WTC11 (cell line): ENCODE measurements around the gene XPO6. TPM values are rescaled to one million over a fixed set of nuclear protein-coding genes. Genes with fewer than 3 reads are reported as not detected.
A peak's percentile ranks its signal among the peaks of the same experiment; 100 is the strongest.

Experiments
- ATAC-seq: fragments of 200-7000 bp; cut with Tn5 transposase; 2 replicates; pipeline ENCODE4 v1.10.0; 2021; ENCODE audit warnings: mild to moderate bottlenecking, moderate library complexity
- CTCF ChIA-PET: fragments of 300-600 bp; sonication (Branson Sonifier 250); formaldehyde crosslinking; loops from one replicate; lab custom pipeline; 2021; ENCODE audit warnings: antibody characterized with exemption; lab: Charles Lee
- POLR2A ChIA-PET: fragments of 350-600 bp; sonication (Branson Sonifier 250); formaldehyde crosslinking; loops from one replicate; lab custom pipeline; 2021; ENCODE audit warnings: antibody characterized with exemption; lab: Charles Lee
- DNase-seq: peaks from one replicate; pipeline ENCODE4 v3.0.0; 2021; ENCODE audit warnings: low spot score
- H3K27ac Mint-ChIP-seq: 2 replicates; pipeline ENCODE4 v1.8.0; 2021; ENCODE audit warnings: mixed read lengths
- H3K27me3 Mint-ChIP-seq: 2 replicates; pipeline ENCODE4 v1.8.0; 2021; ENCODE audit warnings: low read depth, mild to moderate bottlenecking, moderate library complexity, mixed read lengths
- H3K36me3 Mint-ChIP-seq: 2 replicates; pipeline ENCODE4 v1.8.0; 2021; ENCODE audit warnings: mixed read lengths
- H3K4me1 Mint-ChIP-seq: 2 replicates; pipeline ENCODE4 v1.8.0; 2022; ENCODE audit warnings: mixed read lengths
- H3K4me3 Mint-ChIP-seq: 2 replicates; pipeline ENCODE4 v1.8.0; 2021; ENCODE audit warnings: mild to moderate bottlenecking, moderate library complexity, mixed read lengths
- H3K9me3 Mint-ChIP-seq: 2 replicates; pipeline ENCODE4 v1.8.0; 2021; ENCODE audit warnings: mixed read lengths
- ATF1 ChIP-seq: sonication (generic); formaldehyde crosslinking; IDR thresholded peaks from 2 replicates; pipeline ENCODE4 v1.8.1; 2023; ENCODE audit warnings: mild to moderate bottlenecking, moderate library complexity, missing genetic modification reagents
- ATF3 ChIP-seq: sonication (generic); formaldehyde crosslinking; conservative IDR thresholded peaks from 2 replicates; pipeline ENCODE4 v1.8.1; 2022; ENCODE audit warnings: mild to moderate bottlenecking, missing genetic modification reagents
- CBFB ChIP-seq: sonication (generic); formaldehyde crosslinking; IDR thresholded peaks from 2 replicates; pipeline ENCODE4 v1.8.1; 2022; ENCODE audit warnings: mild to moderate bottlenecking, low read depth, missing genetic modification reagents
- GABPB1 ChIP-seq: sonication (generic); formaldehyde crosslinking; IDR thresholded peaks from 2 replicates; pipeline ENCODE4 v1.8.1; 2023; ENCODE audit warnings: mild to moderate bottlenecking, missing genetic modification reagents
- HMGA2 ChIP-seq: fragments of 250-450 bp; sonication (Bioruptor Pico); IDR thresholded peaks from 2 replicates; pipeline ENCODE4 v1.4.0; 2021; ENCODE audit warnings: mild to moderate bottlenecking, moderate library complexity
- IRF2 ChIP-seq: sonication (generic); formaldehyde crosslinking; IDR thresholded peaks from 2 replicates; pipeline ENCODE4 v1.8.0; 2022; ENCODE audit warnings: low read depth, missing genetic modification reagents, borderline replicate concordance
- JAZF1 ChIP-seq: fragments of 250-450 bp; sonication (Bioruptor Pico); IDR thresholded peaks from 2 replicates; pipeline ENCODE4 v1.9.0; 2021; ENCODE audit warnings: moderate library complexity, mild to moderate bottlenecking, inconsistent platforms
- JUN ChIP-seq: sonication (generic); formaldehyde crosslinking; IDR thresholded peaks from 2 replicates; pipeline ENCODE4 v1.8.0; 2023; ENCODE audit warnings: mild to moderate bottlenecking, missing genetic modification reagents
- KAT7 ChIP-seq: sonication (generic); formaldehyde crosslinking; IDR thresholded peaks from 2 replicates; pipeline ENCODE4 v1.8.1; 2023; ENCODE audit warnings: missing genetic modification reagents, mild to moderate bottlenecking, borderline replicate concordance
- MYBL2 ChIP-seq: sonication (generic); formaldehyde crosslinking; IDR thresholded peaks from 2 replicates; pipeline ENCODE4 v1.8.1; 2023; ENCODE audit warnings: mild to moderate bottlenecking, moderate library complexity, missing genetic modification reagents
- NR3C1 ChIP-seq: sonication (generic); formaldehyde crosslinking; conservative IDR thresholded peaks from 2 replicates; pipeline ENCODE4 v1.8.1; 2023; ENCODE audit warnings: low read depth, mild to moderate bottlenecking, missing genetic modification reagents
- STAT6 ChIP-seq: sonication (generic); formaldehyde crosslinking; conservative IDR thresholded peaks from 2 replicates; pipeline ENCODE4 v1.8.1; 2023; ENCODE audit warnings: mild to moderate bottlenecking, low read depth, missing genetic modification reagents, moderate library complexity
- ZBTB21 ChIP-seq: sonication (generic); formaldehyde crosslinking; IDR thresholded peaks from 2 replicates; pipeline ENCODE4 v1.8.1; 2023; ENCODE audit warnings: mild to moderate bottlenecking, missing genetic modification reagents, borderline replicate concordance
- ZBTB43 ChIP-seq: sonication (generic); formaldehyde crosslinking; IDR thresholded peaks from 2 replicates; pipeline ENCODE4 v1.8.1; 2023; ENCODE audit warnings: mild to moderate bottlenecking, missing genetic modification reagents
- ZNF263 ChIP-seq: sonication (generic); formaldehyde crosslinking; IDR thresholded peaks from 2 replicates; pipeline ENCODE4 v1.8.1; 2022; ENCODE audit warnings: low read depth, mild to moderate bottlenecking, moderate library complexity, missing genetic modification reagents
- ZNF317 ChIP-seq: sonication (generic); formaldehyde crosslinking; IDR thresholded peaks from 2 replicates; pipeline ENCODE4 v1.8.1; 2023; ENCODE audit warnings: low read depth, mild to moderate bottlenecking, moderate library complexity, missing genetic modification reagents, borderline replicate concordance
- ZNF396 ChIP-seq: fragments of 250-450 bp; sonication (Bioruptor Pico); IDR thresholded peaks from 2 replicates; pipeline ENCODE4 v1.8.0; 2021; ENCODE audit warnings: mild to moderate bottlenecking, moderate library complexity, borderline replicate concordance
- ZNF512 ChIP-seq: sonication (generic); formaldehyde crosslinking; IDR thresholded peaks from 2 replicates; pipeline ENCODE4 v1.8.1; 2022; ENCODE audit warnings: missing genetic modification reagents, borderline replicate concordance
- ZNF671 ChIP-seq: fragments of 250-450 bp; sonication (Bioruptor Pico); IDR thresholded peaks from 2 replicates; pipeline ENCODE4 v1.8.0; 2021; ENCODE audit warnings: mild to moderate bottlenecking
- total RNA-seq: library from RNA; stranded (reverse); gene quantifications from 3 replicates; pipeline ENCODE4 v1.2.3, GENCODE V29; 2021
- TF ChIP-seq, protein P1 (sequence below): sonication (generic); formaldehyde crosslinking; IDR thresholded peaks from 2 replicates; pipeline ENCODE4 v1.8.1; 2022; ENCODE audit warnings: low read depth, missing genetic modification reagents, borderline replicate concordance
- TF ChIP-seq, protein P2 (sequence below): sonication (generic); formaldehyde crosslinking; IDR thresholded peaks from 2 replicates; pipeline ENCODE4 v1.8.1; 2023; ENCODE audit warnings: mild to moderate bottlenecking, missing genetic modification reagents, borderline replicate concordance
- TF ChIP-seq, protein P3 (sequence below): sonication (generic); formaldehyde crosslinking; IDR thresholded peaks from 2 replicates; pipeline ENCODE4 v1.8.1; 2023; ENCODE audit warnings: mild to moderate bottlenecking, missing genetic modification reagents, moderate library complexity
- TF ChIP-seq, protein P4 (sequence below): sonication (generic); formaldehyde crosslinking; IDR thresholded peaks from 2 replicates; pipeline ENCODE4 v1.8.0; 2022; ENCODE audit warnings: mild to moderate bottlenecking, missing genetic modification reagents

XPO6 gene
- total RNA-seq, 1 experiment from 2014 or later, result 160 TPM

DNA sequence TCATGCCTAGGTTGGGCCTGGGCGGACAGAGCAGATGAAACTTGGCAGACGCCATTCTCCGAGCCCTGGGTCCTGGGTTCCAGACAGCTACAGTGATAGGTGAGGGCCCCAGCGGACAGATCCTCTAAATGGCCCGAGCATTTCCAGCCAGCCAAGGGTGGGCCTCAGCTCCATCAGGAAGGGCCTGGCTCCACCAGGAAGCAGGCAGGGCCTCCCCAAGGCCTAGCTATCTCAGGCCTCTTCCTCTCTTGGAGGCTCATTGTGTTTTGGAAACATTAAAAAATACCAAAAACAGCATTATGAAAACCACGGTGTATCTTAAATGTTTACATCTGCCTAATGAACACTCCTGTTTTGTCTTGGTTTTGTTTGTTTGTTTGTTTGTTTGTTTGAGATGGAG is 42.4 kb upstream of the XPO6 start:
- H3K27ac Mint-ChIP-seq, result no peak overlapping the region
- no peaks in the 10 kb centered on the region; the same call in 1 of the 2 replicates for H3K27me3 Mint-ChIP-seq
- ChIA-PET POLR2A (no interaction called here), CTCF (interaction anchor here (1.1 kb wide), 1 partner anchor 67 kb away, joined by 3 read pairs; no protein-coding TSS in a partner anchor)
- no peaks in the 10 kb centered on the region for H3K36me3 Mint-ChIP-seq
- H3K4me1 Mint-ChIP-seq, result peaks cover 50% of the 10 kb centered on the region
- DNase-seq (no peak), ATAC-seq (no peak)
- 0 out of 2 replicates have a peak, but pooled peaks cover 7% of the 10 kb centered on the region for H3K9me3 Mint-ChIP-seq
- H3K4me3 Mint-ChIP-seq, result no peak overlapping the region
- no peak for TF ChIP-seq ATF3
- no peak for TF ChIP-seq KAT7 (CRISPR knock-in tag)
- TF ChIP-seq HMGA2 (CRISPR knock-in tag), result no peak
- TF ChIP-seq STAT6 (CRISPR knock-in tag), result no peak
- TF ChIP-seq, protein P1, sequence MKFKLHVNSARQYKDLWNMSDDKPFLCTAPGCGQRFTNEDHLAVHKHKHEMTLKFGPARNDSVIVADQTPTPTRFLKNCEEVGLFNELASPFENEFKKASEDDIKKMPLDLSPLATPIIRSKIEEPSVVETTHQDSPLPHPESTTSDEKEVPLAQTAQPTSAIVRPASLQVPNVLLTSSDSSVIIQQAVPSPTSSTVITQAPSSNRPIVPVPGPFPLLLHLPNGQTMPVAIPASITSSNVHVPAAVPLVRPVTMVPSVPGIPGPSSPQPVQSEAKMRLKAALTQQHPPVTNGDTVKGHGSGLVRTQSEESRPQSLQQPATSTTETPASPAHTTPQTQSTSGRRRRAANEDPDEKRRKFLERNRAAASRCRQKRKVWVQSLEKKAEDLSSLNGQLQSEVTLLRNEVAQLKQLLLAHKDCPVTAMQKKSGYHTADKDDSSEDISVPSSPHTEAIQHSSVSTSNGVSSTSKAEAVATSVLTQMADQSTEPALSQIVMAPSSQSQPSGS (CRISPR knock-in tag), result no peak
- no peak for TF ChIP-seq ZNF396
- no peak for TF ChIP-seq ZNF263 (CRISPR knock-in tag)
- TF ChIP-seq CBFB, result no peak
- no peak for TF ChIP-seq ATF1 (CRISPR knock-in tag)
- TF ChIP-seq ZNF671, result no peak
- no peak for TF ChIP-seq ZBTB43 (CRISPR knock-in tag)

DNA sequence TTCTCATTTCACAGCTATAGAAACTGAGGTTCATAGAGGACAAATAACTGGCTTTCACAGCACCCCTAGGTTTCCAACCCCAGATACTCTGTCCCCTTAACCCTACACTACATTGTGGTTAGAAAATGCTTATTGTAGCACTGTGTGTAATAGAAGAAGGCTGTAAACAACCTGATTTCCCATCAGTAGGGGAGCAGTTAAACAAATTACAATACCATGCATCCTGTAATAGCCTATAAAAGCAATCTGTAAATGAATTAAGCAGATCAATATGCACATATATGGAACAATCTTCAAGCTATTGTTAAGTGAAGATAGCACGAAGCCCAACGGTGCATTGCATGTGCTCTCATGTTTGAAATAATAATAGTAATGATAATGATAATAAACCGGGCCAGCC is 39.2 kb upstream of the XPO6 start:
- 0 out of 2 replicates have a peak, but pooled peaks cover 7% of the 10 kb centered on the region for H3K9me3 Mint-ChIP-seq
- DNase-seq, result no peak
- H3K27ac Mint-ChIP-seq, result no peak overlapping the region
- no peaks in the 10 kb centered on the region; the same call in 1 of the 2 replicates for H3K27me3 Mint-ChIP-seq
- CTCF ChIA-PET, result no interaction called here
- H3K4me1 Mint-ChIP-seq, result peaks cover 43% of the 10 kb centered on the region
- no peaks in the 10 kb centered on the region for H3K36me3 Mint-ChIP-seq
- ATAC-seq, result peak; percentile 38
- POLR2A ChIA-PET, result no interaction called here
- TF ChIP-seq IRF2 (CRISPR knock-in tag) (no peak), ZNF317 (no peak), CBFB (no peak), NR3C1 (CRISPR knock-in tag) (no peak), ATF1 (CRISPR knock-in tag) (no peak), ZBTB21 (no peak), ZNF512 (CRISPR knock-in tag) (no peak), JAZF1 (no peak), GABPB1 (CRISPR knock-in tag) (no peak), JUN (CRISPR knock-in tag) (no peak), MYBL2 (CRISPR knock-in tag) (no peak)
- TF ChIP-seq, protein P2, sequence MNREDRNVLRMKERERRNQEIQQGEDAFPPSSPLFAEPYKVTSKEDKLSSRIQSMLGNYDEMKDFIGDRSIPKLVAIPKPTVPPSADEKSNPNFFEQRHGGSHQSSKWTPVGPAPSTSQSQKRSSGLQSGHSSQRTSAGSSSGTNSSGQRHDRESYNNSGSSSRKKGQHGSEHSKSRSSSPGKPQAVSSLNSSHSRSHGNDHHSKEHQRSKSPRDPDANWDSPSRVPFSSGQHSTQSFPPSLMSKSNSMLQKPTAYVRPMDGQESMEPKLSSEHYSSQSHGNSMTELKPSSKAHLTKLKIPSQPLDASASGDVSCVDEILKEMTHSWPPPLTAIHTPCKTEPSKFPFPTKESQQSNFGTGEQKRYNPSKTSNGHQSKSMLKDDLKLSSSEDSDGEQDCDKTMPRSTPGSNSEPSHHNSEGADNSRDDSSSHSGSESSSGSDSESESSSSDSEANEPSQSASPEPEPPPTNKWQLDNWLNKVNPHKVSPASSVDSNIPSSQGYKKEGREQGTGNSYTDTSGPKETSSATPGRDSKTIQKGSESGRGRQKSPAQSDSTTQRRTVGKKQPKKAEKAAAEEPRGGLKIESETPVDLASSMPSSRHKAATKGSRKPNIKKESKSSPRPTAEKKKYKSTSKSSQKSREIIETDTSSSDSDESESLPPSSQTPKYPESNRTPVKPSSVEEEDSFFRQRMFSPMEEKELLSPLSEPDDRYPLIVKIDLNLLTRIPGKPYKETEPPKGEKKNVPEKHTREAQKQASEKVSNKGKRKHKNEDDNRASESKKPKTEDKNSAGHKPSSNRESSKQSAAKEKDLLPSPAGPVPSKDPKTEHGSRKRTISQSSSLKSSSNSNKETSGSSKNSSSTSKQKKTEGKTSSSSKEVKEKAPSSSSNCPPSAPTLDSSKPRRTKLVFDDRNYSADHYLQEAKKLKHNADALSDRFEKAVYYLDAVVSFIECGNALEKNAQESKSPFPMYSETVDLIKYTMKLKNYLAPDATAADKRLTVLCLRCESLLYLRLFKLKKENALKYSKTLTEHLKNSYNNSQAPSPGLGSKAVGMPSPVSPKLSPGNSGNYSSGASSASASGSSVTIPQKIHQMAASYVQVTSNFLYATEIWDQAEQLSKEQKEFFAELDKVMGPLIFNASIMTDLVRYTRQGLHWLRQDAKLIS (CRISPR knock-in tag), result no peak
- TF ChIP-seq, protein P3, sequence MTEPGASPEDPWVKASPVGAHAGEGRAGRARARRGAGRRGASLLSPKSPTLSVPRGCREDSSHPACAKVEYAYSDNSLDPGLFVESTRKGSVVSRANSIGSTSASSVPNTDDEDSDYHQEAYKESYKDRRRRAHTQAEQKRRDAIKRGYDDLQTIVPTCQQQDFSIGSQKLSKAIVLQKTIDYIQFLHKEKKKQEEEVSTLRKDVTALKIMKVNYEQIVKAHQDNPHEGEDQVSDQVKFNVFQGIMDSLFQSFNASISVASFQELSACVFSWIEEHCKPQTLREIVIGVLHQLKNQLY (CRISPR knock-in tag), result no peak
- TF ChIP-seq, protein P4, sequence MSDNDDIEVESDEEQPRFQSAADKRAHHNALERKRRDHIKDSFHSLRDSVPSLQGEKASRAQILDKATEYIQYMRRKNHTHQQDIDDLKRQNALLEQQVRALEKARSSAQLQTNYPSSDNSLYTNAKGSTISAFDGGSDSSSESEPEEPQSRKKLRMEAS (CRISPR knock-in tag), result no peak
- no peak overlapping the region for H3K4me3 Mint-ChIP-seq
